ENCODE measurements around the gene CFAP99.

Gene CFAP99

GRCh38 chr4:2487632-2488031, 68.9 kb downstream of the CFAP99 start:
- in situ Hi-C loops (cut with MboI; ENCODE audit: low sequenced_read_pairs, unreplicated experiment): no loop called here
- no peak for TF ChIP-seq CTCF (IDR thresholded peaks at IDR 0.05; ENCODE audit: borderline replicate concordance, control extremely low read depth, extremely low read depth, insufficient read depth, missing control alignments)
- peak; percentile 72 for DNase-seq (ENCODE audit: low spot score)

GRCh38 chr4:2489081-2489805, 70.5 kb downstream of the CFAP99 start:
- in situ Hi-C loops (cut with MboI; ENCODE audit: low sequenced_read_pairs, unreplicated experiment): no loop called here
- no peak for TF ChIP-seq CTCF (IDR thresholded peaks at IDR 0.05; ENCODE audit: borderline replicate concordance, control extremely low read depth, extremely low read depth, insufficient read depth, missing control alignments)
- DNase-seq (ENCODE audit: low spot score): no peak

- DNase-seq (ENCODE audit: low spot score): no peak
- no peak for TF ChIP-seq CTCF (IDR thresholded peaks at IDR 0.05; ENCODE audit: borderline replicate concordance, control extremely low read depth, extremely low read depth, insufficient read depth, missing control alignments)
- in situ Hi-C loops (cut with MboI; ENCODE audit: low sequenced_read_pairs, unreplicated experiment): no loop called here
Observed at GRCh38 chr4:2489841-2490552, 71.2 kb downstream of the CFAP99 start.

GRCh38 chr4:2492970-2493369, 74.2 kb downstream of the CFAP99 start:
- DNase-seq (ENCODE audit: low spot score): no peak
- no peak for TF ChIP-seq CTCF (IDR thresholded peaks at IDR 0.05; ENCODE audit: borderline replicate concordance, control extremely low read depth, extremely low read depth, insufficient read depth, missing control alignments)
- in situ Hi-C loops (cut with MboI; ENCODE audit: low sequenced_read_pairs, unreplicated experiment): no loop called here

GRCh38 chr4:2494992-2495391, 76.2 kb downstream of the CFAP99 start:
- DNase-seq (ENCODE audit: low spot score): no peak
- in situ Hi-C loops (cut with MboI; ENCODE audit: low sequenced_read_pairs, unreplicated experiment): no loop called here
- no peak for TF ChIP-seq CTCF (IDR thresholded peaks at IDR 0.05; ENCODE audit: borderline replicate concordance, control extremely low read depth, extremely low read depth, insufficient read depth, missing control alignments)

- in situ Hi-C loops (cut with MboI; ENCODE audit: low sequenced_read_pairs, unreplicated experiment): no loop called here
- DNase-seq (ENCODE audit: low spot score): no peak
Observed at GRCh38 chr4:2497324-2497723, 78.6 kb downstream of the CFAP99 start.

More at GRCh38 chr4:2497324-2497723, 78.6 kb downstream of the CFAP99 start:
- TF ChIP-seq CTCF (IDR thresholded peaks at IDR 0.05; ENCODE audit: borderline replicate concordance, control extremely low read depth, extremely low read depth, insufficient read depth, missing control alignments): no peak

All from GM13976 (cell line).